Kasumi-1 (cell line): ENCODE data around the gene HID1.
"Not testable (repeated sequence)": the region's sequence is repeated elsewhere in the genome, so short reads cannot be mapped to it uniquely, and the experiment has no call there.

ENCODE experiments used
- DNase-seq, 2 experiments: peaks; one replicate each; lab custom pipeline; 2025; lab: John Stamatoyannopoulos, UW

The HID1 gene

GRCh38 chr17:74922694-74923537 is 49.6 kb downstream of the HID1 start, which contains the start of gene USH1G:
USH1G (minus strand) TSS chr17:74923255; CDS start chr17:74923073, 182 bp downstream.
- DNase-seq: peak in 1 of 2 experiments; percentile 55

GRCh38 chr17:74922172-74922571 is 50.4 kb downstream of the HID1 start:
- no peak for DNase-seq

GRCh38 chr17:74921769-74922168 is 50.8 kb downstream of the HID1 start:
- no peak for DNase-seq

GRCh38 chr17:74921026-74921681 is 51.4 kb downstream of the HID1 start:
- no peak for DNase-seq

GRCh38 chr17:74920642-74921025 is 51.9 kb downstream of the HID1 start:
- DNase-seq: no peak

GRCh38 chr17:74920306-74920620 is 52.3 kb downstream of the HID1 start:
- no peak for DNase-seq

GRCh38 chr17:74919440-74920305 is 52.9 kb downstream of the HID1 start:
- DNase-seq: no peak

GRCh38 chr17:74918906-74919305 is 53.7 kb downstream of the HID1 start:
- no peak for DNase-seq

GRCh38 chr17:74917430-74917829 is 55.1 kb downstream of the HID1 start:
- DNase-seq: peak; percentile 36 to 72

- no peak for DNase-seq
These were observed 55.7 kb downstream of the HID1 start for GRCh38 chr17:74916851-74917199.

GRCh38 chr17:74916136-74916850 is 56.3 kb downstream of the HID1 start:
- no peak for DNase-seq

GRCh38 chr17:74911423-74911822 is 61.1 kb downstream of the HID1 start:
- DNase-seq: not testable (repeated sequence)

- DNase-seq: not testable (repeated sequence)
These were observed 63.5 kb downstream of the HID1 start for GRCh38 chr17:74909097-74909496.

GRCh38 chr17:74907012-74907411 is 65.5 kb downstream of the HID1 start:
- no peak for DNase-seq

GRCh38 chr17:74906214-74906793 is 66.3 kb downstream of the HID1 start:
- DNase-seq: not testable (repeated sequence)

- DNase-seq: no peak
These were observed 67.7 kb downstream of the HID1 start for GRCh38 chr17:74904687-74905409.

- no peak for DNase-seq
These were observed 68.9 kb downstream of the HID1 start for GRCh38 chr17:74903671-74904070.

GRCh38 chr17:74903034-74903433 is 69.5 kb downstream of the HID1 start:
- no peak for DNase-seq

GRCh38 chr17:74901353-74902135 is 71.0 kb downstream of the HID1 start:
- DNase-seq: no peak
